ENCODE measurements around the gene NCF2. TPM values are rescaled to one million over a fixed set of nuclear protein-coding genes. Genes with fewer than 3 reads are reported as not detected.

The NCF2 gene
- total RNA-seq, 1 experiment from 2014 or later = not detected

- no TSS peak for BruUV-seq (replicated peaks)
- H3K27me3 ChIP-seq (replicated peaks; ENCODE audit: insufficient read depth, low read depth, low read length, poor library complexity) = no peaks in the 10 kb centered on the region
- DNase-seq (ENCODE audit: low spot score) = no peak
- intact Hi-C loops (cut with micrococcal nuclease; ENCODE audit: unreplicated experiment) = no loop called here
- no peak overlapping the region for H3K4me3 ChIP-seq (ENCODE audit: low read depth, low read length, poor library complexity, severe bottlenecking)
- ChIA-PET POLR2A (ENCODE audit: low non-redundant PET) (no interaction called here), CTCF (no interaction called here)
- H3K9me3 ChIP-seq (ENCODE audit: low read depth, low read length, poor library complexity, severe bottlenecking) = no peaks in the 10 kb centered on the region
- no peak for TF ChIP-seq EZH2 (IDR thresholded peaks at IDR 0.05; ENCODE audit: borderline replicate concordance, low read depth, low read length, poor library complexity, severe bottlenecking)
- no peak for TF ChIP-seq CTCF (conservative IDR thresholded peaks at IDR 0.05; ENCODE audit: low read depth, low read length)
- H3K4me1 ChIP-seq (ENCODE audit: insufficient read depth, low read length, poor library complexity, severe bottlenecking) = no peaks in the 10 kb centered on the region
- no peak overlapping the region for H3K27ac ChIP-seq (ENCODE audit: low read depth, low read length, poor library complexity, severe bottlenecking)
- no peaks in the 10 kb centered on the region for H3K36me3 ChIP-seq (ENCODE audit: insufficient read depth, low read length, poor library complexity, severe bottlenecking)
Measured at GRCh38 chr1:183596500-183596899, 6.2 kb upstream of the NCF2 start.

- CTCF ChIA-PET = no interaction called here
Measured at GRCh38 chr1:183595537-183595936, 5.3 kb upstream of the NCF2 start.

GRCh38 chr1:183593356-183593755 lies 3.1 kb upstream of the NCF2 start:
- TF ChIP-seq CTCF (conservative IDR thresholded peaks at IDR 0.05; ENCODE audit: low read depth, low read length) = no peak
- no peak for TF ChIP-seq EZH2 (IDR thresholded peaks at IDR 0.05; ENCODE audit: borderline replicate concordance, low read depth, low read length, poor library complexity, severe bottlenecking)
- no peaks in the 10 kb centered on the region for H3K9me3 ChIP-seq (ENCODE audit: low read depth, low read length, poor library complexity, severe bottlenecking)
- H3K36me3 ChIP-seq (ENCODE audit: insufficient read depth, low read length, poor library complexity, severe bottlenecking) = no peaks in the 10 kb centered on the region
- H3K4me3 ChIP-seq (ENCODE audit: low read depth, low read length, poor library complexity, severe bottlenecking) = no peak overlapping the region
- no peak for DNase-seq (ENCODE audit: low spot score)
- no TSS peak for BruUV-seq (replicated peaks)
- ChIA-PET POLR2A (ENCODE audit: low non-redundant PET) (no interaction called here), CTCF (no interaction called here)
- no peaks in the 10 kb centered on the region for H3K27me3 ChIP-seq (replicated peaks; ENCODE audit: insufficient read depth, low read depth, low read length, poor library complexity)
- H3K4me1 ChIP-seq (ENCODE audit: insufficient read depth, low read length, poor library complexity, severe bottlenecking) = no peaks in the 10 kb centered on the region
- H3K27ac ChIP-seq (ENCODE audit: low read depth, low read length, poor library complexity, severe bottlenecking) = no peak overlapping the region
- intact Hi-C loops (cut with micrococcal nuclease; ENCODE audit: unreplicated experiment) = no loop called here

More at GRCh38 chr1:183595537-183595936, 5.3 kb upstream of the NCF2 start:
- Histone ChIP-seq H3K4me1 (ENCODE audit: insufficient read depth, low read length, poor library complexity, severe bottlenecking) (no peaks in the 10 kb centered on the region), H3K27ac (ENCODE audit: low read depth, low read length, poor library complexity, severe bottlenecking) (no peak overlapping the region), H3K4me3 (ENCODE audit: low read depth, low read length, poor library complexity, severe bottlenecking) (no peak overlapping the region), H3K36me3 (ENCODE audit: insufficient read depth, low read length, poor library complexity, severe bottlenecking) (no peaks in the 10 kb centered on the region), H3K9me3 (ENCODE audit: low read depth, low read length, poor library complexity, severe bottlenecking) (no peaks in the 10 kb centered on the region), H3K27me3 (replicated peaks; ENCODE audit: insufficient read depth, low read depth, low read length, poor library complexity) (no peaks in the 10 kb centered on the region)
- intact Hi-C loops (cut with micrococcal nuclease; ENCODE audit: unreplicated experiment) = no loop called here
- TF ChIP-seq EZH2 (IDR thresholded peaks at IDR 0.05; ENCODE audit: borderline replicate concordance, low read depth, low read length, poor library complexity, severe bottlenecking) = no peak
- DNase-seq (ENCODE audit: low spot score) = no peak
- BruUV-seq (replicated peaks) = no TSS peak
- POLR2A ChIA-PET (ENCODE audit: low non-redundant PET) = no interaction called here

GRCh38 chr1:183592733-183593132 lies 2.5 kb upstream of the NCF2 start:
- POLR2A ChIA-PET (ENCODE audit: low non-redundant PET) = no interaction called here
- BruUV-seq (replicated peaks) = no TSS peak
- no peak for DNase-seq (ENCODE audit: low spot score)

More at GRCh38 chr1:183592733-183593132, 2.5 kb upstream of the NCF2 start:
- CTCF ChIA-PET = no interaction called here
- no peaks in the 10 kb centered on the region for H3K27me3 ChIP-seq (replicated peaks; ENCODE audit: insufficient read depth, low read depth, low read length, poor library complexity)
- no peaks in the 10 kb centered on the region for H3K9me3 ChIP-seq (ENCODE audit: low read depth, low read length, poor library complexity, severe bottlenecking)
- intact Hi-C loops (cut with micrococcal nuclease; ENCODE audit: unreplicated experiment) = no loop called here
- H3K4me3 ChIP-seq (ENCODE audit: low read depth, low read length, poor library complexity, severe bottlenecking) = no peak overlapping the region
- no peaks in the 10 kb centered on the region for H3K36me3 ChIP-seq (ENCODE audit: insufficient read depth, low read length, poor library complexity, severe bottlenecking)
- no peaks in the 10 kb centered on the region for H3K4me1 ChIP-seq (ENCODE audit: insufficient read depth, low read length, poor library complexity, severe bottlenecking)
- no peak for TF ChIP-seq EZH2 (IDR thresholded peaks at IDR 0.05; ENCODE audit: borderline replicate concordance, low read depth, low read length, poor library complexity, severe bottlenecking)
- H3K27ac ChIP-seq (ENCODE audit: low read depth, low read length, poor library complexity, severe bottlenecking) = no peak overlapping the region

All from A673 (cell line).